GM19025 (cell line): ENCODE data around the gene DLK1.

ENCODE experiments used
- ATAC-seq: cut with Tn5 transposase; IDR thresholded peaks from one replicate; pipeline ENCODE4 v1.9.1; 2021; ENCODE audit warnings: mild to moderate bottlenecking, low read depth, moderate library complexity; ENCODE audit not compliant: unreplicated experiment

DLK1 gene

DNA sequence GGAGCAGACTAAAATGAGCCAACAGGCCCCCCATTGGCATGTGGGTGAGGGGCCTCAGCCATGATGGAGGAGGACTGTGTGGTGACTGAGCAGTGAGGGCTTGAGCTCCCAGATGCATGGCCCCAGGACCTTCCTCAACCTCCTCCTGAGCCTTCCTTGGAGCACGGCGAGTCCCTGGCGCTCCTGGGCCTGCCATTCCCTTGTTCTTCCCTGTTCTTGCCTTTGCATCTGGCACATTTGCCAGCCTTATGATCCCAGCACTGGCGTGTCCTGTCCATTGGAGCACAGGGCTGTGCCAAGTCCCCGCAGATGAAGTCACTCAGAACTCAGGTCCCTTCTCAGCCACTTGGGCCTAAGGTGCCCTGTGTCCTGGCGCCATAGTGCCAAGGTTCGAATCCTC is 58.9 kb downstream of the DLK1 start:
- no peak for ATAC-seq

- no peak for ATAC-seq
Observed at GRCh38 chr14:100786131-100786530, 59.4 kb downstream of the DLK1 start.

GRCh38 chr14:100786576-100787219 is 60.0 kb downstream of the DLK1 start:
- ATAC-seq = no peak

- ATAC-seq = no peak
Observed at GRCh38 chr14:100787659-100788058, 61.0 kb downstream of the DLK1 start.
